ENCODE measurements around the gene GALR2.

Gene GALR2

GRCh38 chr17:76032073-76032779 is 42.4 kb upstream of the GALR2 start:
- peak; percentile 40; the same call in 2 of the 3 replicates for ATAC-seq
- TF ChIP-seq CSDC2 (CRISPR knock-in tag; IDR thresholded peaks at IDR 0.05): no peak
- no peak for TF ChIP-seq OSR1 (CRISPR knock-in tag; IDR thresholded peaks at IDR 0.05)
- no peak for TF ChIP-seq POU6F1 (CRISPR knock-in tag; IDR thresholded peaks at IDR 0.05; ENCODE audit: borderline replicate concordance, low read depth)

GRCh38 chr17:76032780-76033108 is 41.8 kb upstream of the GALR2 start:
- no peak for ATAC-seq
- no peak for TF ChIP-seq GLIS3 (CRISPR knock-in tag; IDR thresholded peaks at IDR 0.05)

GRCh38 chr17:76033139-76033538 is 41.4 kb upstream of the GALR2 start:
- no peak for TF ChIP-seq TCF4 (CRISPR knock-in tag; IDR thresholded peaks at IDR 0.05; ENCODE audit: borderline replicate concordance)
- no peak for TF ChIP-seq ZFP3 (CRISPR knock-in tag; IDR thresholded peaks at IDR 0.05)
- no peak for TF ChIP-seq TOX (CRISPR knock-in tag; IDR thresholded peaks at IDR 0.05; ENCODE audit: borderline replicate concordance)
- TF ChIP-seq PPARA (CRISPR knock-in tag; IDR thresholded peaks at IDR 0.05; ENCODE audit: borderline replicate concordance): no peak
- no peak for TF ChIP-seq ZFP30 (CRISPR knock-in tag; IDR thresholded peaks at IDR 0.05)
- no peak for TF ChIP-seq SNAI2 (CRISPR knock-in tag; IDR thresholded peaks at IDR 0.05)
- TF ChIP-seq ZNF70 (CRISPR knock-in tag; IDR thresholded peaks at IDR 0.05): no peak
- no peak for TF ChIP-seq ZNF565 (CRISPR knock-in tag; conservative IDR thresholded peaks at IDR 0.05; ENCODE audit: low read depth)
- TF ChIP-seq RARB (CRISPR knock-in tag; IDR thresholded peaks at IDR 0.05): no peak
- TF ChIP-seq CSRNP3 (CRISPR knock-in tag; IDR thresholded peaks at IDR 0.05): no peak
- TF ChIP-seq OSR1 (CRISPR knock-in tag; IDR thresholded peaks at IDR 0.05): no peak
- TF ChIP-seq ISL1 (CRISPR knock-in tag; IDR thresholded peaks at IDR 0.05): no peak
- TF ChIP-seq PATZ1 (CRISPR knock-in tag; IDR thresholded peaks at IDR 0.05; ENCODE audit: borderline replicate concordance): no peak
- no peak for TF ChIP-seq ZC3H10 (CRISPR knock-in tag; IDR thresholded peaks at IDR 0.05)
- no peak for TF ChIP-seq BACH2 (CRISPR knock-in tag; IDR thresholded peaks at IDR 0.05; ENCODE audit: borderline replicate concordance)
- TF ChIP-seq ARNTL (CRISPR knock-in tag; IDR thresholded peaks at IDR 0.05; ENCODE audit: borderline replicate concordance, low read depth): no peak
- TF ChIP-seq CREB5 (CRISPR knock-in tag; IDR thresholded peaks at IDR 0.05; ENCODE audit: low read depth): no peak
- TF ChIP-seq POU6F1 (CRISPR knock-in tag; IDR thresholded peaks at IDR 0.05; ENCODE audit: borderline replicate concordance, low read depth): no peak
- no peak for ATAC-seq
